Measurements from ENCODE around the gene GRIN2C. TPM values are rescaled to one million over a fixed set of nuclear protein-coding genes. Genes with fewer than 3 reads are reported as not detected.

The GRIN2C gene
- total RNA-seq, 4 donors from 2014 or later = 0.49 to 0.55 TPM; not detected in 2

DNA sequence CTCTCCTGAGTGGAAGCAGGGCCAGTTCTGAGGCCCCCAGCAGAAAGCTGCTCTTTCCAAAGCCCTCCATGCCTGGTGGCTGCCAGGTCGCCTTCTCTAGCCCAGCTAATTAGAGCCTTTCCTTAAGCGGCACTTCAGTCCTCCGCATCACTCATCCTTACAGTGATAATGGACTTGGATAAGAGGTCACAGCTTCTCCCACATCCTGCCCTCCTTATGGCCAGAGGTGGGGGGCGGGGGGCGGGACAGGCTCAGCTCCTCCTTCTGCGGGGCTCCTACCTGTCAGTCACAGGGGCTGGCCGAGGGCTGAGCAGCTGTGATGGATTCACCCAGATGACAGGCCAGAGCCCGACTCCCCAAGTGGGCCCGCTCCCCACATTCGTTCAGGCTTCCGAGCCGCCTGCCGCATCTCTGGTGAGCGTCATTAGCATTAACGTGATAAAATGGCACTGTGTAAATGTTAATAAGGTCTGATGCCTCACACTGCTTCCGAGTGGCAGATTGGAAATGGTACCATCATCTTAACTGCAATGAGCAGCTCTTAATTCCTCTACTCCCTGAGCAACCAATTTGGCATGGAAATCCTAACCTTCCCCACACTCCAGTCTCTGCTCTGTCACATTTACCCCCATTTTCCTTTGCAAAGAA lies 41.3 kb downstream of the GRIN2C start:
- intact Hi-C loops (cut with DNase I; ENCODE audit: low total_unique reads) = no loop called here
- no peak overlapping the region for H3K4me3 ChIP-seq (ENCODE audit: low read depth, poor library complexity, severe bottlenecking)
- DNase-seq (ENCODE audit: low spot score in 2 of 2) = no peak
- WGBS, 2 donors = 92 to 94% methylated on average over 16 of the region's 16 CpGs
- TF ChIP-seq, protein P1, sequence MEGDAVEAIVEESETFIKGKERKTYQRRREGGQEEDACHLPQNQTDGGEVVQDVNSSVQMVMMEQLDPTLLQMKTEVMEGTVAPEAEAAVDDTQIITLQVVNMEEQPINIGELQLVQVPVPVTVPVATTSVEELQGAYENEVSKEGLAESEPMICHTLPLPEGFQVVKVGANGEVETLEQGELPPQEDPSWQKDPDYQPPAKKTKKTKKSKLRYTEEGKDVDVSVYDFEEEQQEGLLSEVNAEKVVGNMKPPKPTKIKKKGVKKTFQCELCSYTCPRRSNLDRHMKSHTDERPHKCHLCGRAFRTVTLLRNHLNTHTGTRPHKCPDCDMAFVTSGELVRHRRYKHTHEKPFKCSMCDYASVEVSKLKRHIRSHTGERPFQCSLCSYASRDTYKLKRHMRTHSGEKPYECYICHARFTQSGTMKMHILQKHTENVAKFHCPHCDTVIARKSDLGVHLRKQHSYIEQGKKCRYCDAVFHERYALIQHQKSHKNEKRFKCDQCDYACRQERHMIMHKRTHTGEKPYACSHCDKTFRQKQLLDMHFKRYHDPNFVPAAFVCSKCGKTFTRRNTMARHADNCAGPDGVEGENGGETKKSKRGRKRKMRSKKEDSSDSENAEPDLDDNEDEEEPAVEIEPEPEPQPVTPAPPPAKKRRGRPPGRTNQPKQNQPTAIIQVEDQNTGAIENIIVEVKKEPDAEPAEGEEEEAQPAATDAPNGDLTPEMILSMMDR (IDR thresholded peaks at IDR 0.05) = no peak
- TF ChIP-seq POLR2A (IDR thresholded peaks at IDR 0.05) = no peak

DNA sequence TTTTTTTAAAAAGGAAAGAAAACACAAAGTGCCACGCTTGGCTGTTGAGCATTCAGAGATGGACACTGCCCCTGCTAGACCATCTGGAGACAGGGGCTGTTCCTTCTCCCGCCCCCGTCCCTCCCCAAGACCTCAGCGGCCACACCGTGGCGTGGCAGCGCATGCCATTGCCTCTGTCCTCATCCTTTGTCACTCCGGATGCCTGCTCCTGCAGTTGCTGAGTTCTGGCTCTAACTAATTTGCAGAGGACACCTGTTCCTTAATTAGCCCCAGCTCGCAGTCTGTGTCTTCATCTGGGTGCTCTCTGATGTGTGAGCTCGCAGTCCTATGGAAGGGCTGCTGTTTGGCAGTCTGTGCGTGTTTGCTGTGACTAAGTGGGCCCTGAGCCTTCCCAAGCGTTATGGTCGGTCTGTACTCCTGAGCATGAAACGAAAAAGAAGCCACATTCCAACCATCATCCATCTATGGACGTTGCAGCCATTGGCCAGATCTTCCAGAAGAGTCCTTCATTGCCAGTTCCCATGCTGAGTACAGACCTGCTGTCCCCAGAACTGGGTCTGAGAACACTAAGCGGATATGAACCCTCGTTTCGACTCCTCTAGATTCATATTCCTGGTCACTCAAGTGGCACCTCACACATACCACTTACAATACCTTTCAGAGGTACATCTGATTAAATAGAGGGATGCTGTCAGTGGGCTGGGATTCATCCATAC lies 42.6 kb downstream of the GRIN2C start:
- TF ChIP-seq, protein P1 (IDR thresholded peaks at IDR 0.05) = no peak
- no peak for TF ChIP-seq POLR2A (IDR thresholded peaks at IDR 0.05)
- WGBS, 2 donors = 91 to 94% methylated on average over 17 of the region's 18 CpGs
- H3K4me3 ChIP-seq (ENCODE audit: low read depth, poor library complexity, severe bottlenecking) = no peak overlapping the region
- no peak for DNase-seq (ENCODE audit: low spot score in 2 of 2)
- intact Hi-C loops (cut with DNase I; ENCODE audit: low total_unique reads) = no loop called here

DNA sequence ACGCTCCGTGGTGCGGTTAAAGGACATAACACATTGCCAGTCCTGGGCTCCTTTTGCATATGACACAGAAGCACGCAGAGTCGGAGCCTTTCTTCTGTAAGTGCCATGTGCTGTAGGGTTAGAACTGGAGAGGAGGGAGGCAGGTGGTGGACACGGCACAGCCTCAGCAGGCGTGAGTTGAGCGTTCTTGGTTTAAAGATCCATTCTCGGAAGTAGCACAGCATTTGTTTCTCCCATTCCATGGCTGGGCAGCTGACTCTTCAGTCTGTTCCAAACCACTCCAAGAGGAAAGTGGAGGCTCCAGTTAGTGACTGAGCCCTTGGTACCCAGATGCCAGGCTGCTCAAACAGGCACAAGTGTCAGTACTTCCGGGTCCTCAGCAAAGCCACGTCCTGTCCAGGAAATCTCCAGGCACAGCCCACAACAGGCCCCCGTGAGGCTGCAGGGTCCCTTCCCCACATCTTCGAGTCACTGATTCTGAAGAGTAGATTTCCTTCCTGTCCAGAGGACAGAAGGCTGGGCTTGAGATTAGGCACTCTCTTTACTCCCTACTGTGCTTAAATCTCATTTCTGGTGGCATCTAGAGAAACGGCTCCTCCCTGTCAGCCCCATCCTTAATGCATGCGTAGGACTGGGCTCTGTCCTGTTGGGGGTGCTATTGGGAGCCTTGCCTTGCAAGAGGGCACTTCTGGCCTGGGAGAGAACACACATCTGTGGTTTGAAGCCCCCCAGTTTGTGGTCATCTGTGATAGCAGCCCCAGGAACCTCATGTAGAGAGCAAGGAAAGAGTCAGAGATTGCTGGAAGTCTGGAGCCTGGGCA lies 43.9 kb downstream of the GRIN2C start:
- no peak overlapping the region for H3K4me3 ChIP-seq (ENCODE audit: low read depth, poor library complexity, severe bottlenecking)
- WGBS, 2 donors = 88 to 91% methylated on average over 15 of the region's 15 CpGs
- intact Hi-C loops (cut with DNase I; ENCODE audit: low total_unique reads) = no loop called here
- TF ChIP-seq POLR2A (IDR thresholded peaks at IDR 0.05) = no peak
- TF ChIP-seq, protein P1 (IDR thresholded peaks at IDR 0.05) = no peak
- DNase-seq (ENCODE audit: low spot score in 2 of 2) = no peak

DNA sequence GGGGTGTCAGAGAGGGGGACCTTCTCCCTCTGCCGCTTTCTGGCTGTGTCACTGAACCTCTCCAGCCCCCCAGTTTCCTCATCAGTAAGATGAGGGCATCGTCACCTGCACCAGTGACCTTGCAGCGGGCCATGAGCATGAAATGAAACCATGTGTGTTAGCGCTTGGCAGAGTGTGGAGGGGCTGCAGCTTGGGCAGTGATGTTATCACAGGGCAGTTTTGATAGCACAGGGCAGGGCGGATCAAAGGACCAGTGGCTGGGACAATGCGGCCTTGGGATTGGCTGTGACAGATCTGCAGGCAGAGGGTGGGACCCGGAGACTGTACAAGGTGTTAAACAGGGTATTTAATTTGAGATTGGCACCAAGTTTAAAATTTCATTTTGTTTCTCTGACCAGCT lies 44.6 kb downstream of the GRIN2C start:
- no peak overlapping the region for H3K4me3 ChIP-seq (ENCODE audit: low read depth, poor library complexity, severe bottlenecking)
- 94 to 97% methylated on average over 7 of the region's 7 CpGs for WGBS, 2 donors

DNA sequence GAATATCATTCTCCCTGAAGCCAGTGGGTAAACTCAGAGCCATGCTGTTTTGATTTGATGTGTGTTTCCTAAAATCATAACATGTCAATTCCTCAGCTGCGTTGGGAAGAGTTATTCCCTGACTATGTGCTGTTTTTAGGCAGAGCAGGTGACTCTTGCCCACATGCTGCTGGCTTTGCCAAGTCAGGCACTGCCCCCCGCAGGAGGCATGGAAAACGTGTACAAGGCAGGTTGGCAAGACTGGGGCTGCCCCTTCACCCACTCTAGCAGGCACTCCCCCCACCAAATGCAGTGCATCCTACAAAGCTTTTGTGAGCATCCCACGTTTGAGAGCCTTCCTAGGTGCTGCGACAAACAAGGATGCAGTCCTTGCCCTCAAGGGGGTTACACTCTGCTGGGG lies 45.2 kb downstream of the GRIN2C start:
- TF ChIP-seq POLR2A (IDR thresholded peaks at IDR 0.05) = no peak
- TF ChIP-seq, protein P1 (IDR thresholded peaks at IDR 0.05) = no peak
- H3K4me3 ChIP-seq (ENCODE audit: low read depth, poor library complexity, severe bottlenecking) = no peak overlapping the region
- WGBS, 2 donors = 81 to 85% methylated on average over 5 of the region's 5 CpGs
- DNase-seq (ENCODE audit: low spot score in 2 of 2) = no peak
- intact Hi-C loops (cut with DNase I; ENCODE audit: low total_unique reads) = no loop called here

More for the DNA sequence above, 44.6 kb downstream of the GRIN2C start:
- no peak for DNase-seq (ENCODE audit: low spot score in 2 of 2)
- no peak for TF ChIP-seq POLR2A (IDR thresholded peaks at IDR 0.05)
- TF ChIP-seq, protein P1 (IDR thresholded peaks at IDR 0.05) = no peak
- intact Hi-C loops (cut with DNase I; ENCODE audit: low total_unique reads) = no loop called here
